DOHH2 (cell line): ENCODE measurements around the gene CENPU.

Experiments
- EZH2phosphoT487 ChIP-seq: fragments of 200-600 bp; sonication (generic); IDR thresholded peaks from 2 replicates; pipeline ENCODE4 v1.6.1; 2017; ENCODE audit warnings: borderline replicate concordance, mild to moderate bottlenecking, antibody characterized with exemption, low read length, moderate library complexity, mixed read lengths
- TF ChIP-seq, protein P1 (sequence below): fragments of 200-600 bp; sonication (generic); IDR thresholded peaks from one replicate; pipeline ENCODE4 v1.5.1; 2014; ENCODE audit warnings: antibody characterized with exemption, mild to moderate bottlenecking, low read depth, low read length; ENCODE audit not compliant: poor library complexity, severe bottlenecking

DNA sequence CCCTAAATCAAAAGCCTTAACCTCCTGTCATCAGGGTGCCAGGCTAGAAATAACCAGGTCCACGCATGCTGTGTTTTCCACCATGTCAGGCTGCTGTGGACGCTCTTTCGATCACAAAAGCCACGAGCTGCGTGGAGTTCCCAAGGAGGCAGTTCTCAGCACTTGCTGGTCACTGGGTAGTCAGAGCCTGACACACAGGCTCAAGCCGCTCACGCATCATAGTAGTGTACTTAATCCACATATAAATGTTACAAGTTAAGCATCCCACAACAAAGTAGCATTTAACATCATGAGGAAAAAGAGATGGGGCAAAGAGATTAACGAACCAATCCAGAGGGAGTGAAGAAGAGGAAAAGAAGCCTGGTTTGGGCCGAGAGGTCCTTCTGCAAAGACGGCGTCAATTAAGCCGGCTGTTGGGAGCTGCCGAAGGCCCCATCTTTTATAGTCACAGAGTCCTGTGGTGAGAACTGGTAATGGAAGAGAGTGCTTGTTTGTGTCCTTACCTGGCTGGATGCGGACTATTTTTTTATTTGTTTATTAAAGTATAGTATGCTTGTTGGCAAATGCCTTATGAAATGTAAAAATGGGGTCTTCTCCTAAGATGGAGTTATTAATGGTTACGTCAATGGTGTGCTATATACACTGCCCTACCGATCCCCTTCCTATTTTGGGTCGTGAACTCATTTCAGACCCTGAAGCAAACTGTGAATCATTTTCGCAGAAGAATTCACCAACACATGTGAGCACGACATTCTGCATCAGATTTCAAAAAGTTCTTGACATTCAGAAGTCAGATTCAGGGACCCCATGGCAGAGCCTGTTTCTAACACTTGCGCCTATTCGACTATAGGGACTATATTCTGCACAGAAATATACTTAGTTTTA, 83.7 kb downstream of the CENPU start:
- TF ChIP-seq, protein P1, sequence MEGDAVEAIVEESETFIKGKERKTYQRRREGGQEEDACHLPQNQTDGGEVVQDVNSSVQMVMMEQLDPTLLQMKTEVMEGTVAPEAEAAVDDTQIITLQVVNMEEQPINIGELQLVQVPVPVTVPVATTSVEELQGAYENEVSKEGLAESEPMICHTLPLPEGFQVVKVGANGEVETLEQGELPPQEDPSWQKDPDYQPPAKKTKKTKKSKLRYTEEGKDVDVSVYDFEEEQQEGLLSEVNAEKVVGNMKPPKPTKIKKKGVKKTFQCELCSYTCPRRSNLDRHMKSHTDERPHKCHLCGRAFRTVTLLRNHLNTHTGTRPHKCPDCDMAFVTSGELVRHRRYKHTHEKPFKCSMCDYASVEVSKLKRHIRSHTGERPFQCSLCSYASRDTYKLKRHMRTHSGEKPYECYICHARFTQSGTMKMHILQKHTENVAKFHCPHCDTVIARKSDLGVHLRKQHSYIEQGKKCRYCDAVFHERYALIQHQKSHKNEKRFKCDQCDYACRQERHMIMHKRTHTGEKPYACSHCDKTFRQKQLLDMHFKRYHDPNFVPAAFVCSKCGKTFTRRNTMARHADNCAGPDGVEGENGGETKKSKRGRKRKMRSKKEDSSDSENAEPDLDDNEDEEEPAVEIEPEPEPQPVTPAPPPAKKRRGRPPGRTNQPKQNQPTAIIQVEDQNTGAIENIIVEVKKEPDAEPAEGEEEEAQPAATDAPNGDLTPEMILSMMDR, result no peak
- TF ChIP-seq EZH2phosphoT487, result no peak
